T1000 (cell line): Measurements from ENCODE around the gene KBTBD13.

Experiments used
- DNase-seq: peaks from one replicate; lab custom pipeline; 2025; ENCODE audit warnings: mixed read lengths; lab: John Stamatoyannopoulos, UW

The KBTBD13 gene

DNA sequence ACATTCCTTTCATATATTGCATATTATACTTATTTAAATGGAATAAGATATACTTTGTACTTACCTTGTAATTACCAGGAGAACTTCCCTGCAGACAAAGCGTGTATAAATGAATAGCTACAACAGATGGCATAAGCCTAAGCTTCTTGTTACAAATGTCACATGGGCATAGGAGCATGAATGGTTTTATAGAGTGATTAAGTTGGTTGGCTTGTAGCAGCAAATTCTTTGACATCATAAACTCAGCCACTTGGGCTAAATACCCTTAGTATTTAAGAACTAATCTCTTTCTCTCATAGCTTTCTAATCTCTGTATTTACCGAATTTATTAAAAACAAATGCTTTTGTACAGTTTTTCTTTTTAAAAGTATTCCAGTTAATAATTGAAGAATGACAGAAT lies 38.5 kb downstream of the KBTBD13 start, which contains the start of gene UBAP1L:
TSS of gene UBAP1L (minus strand) at position 115 of the 400 bp plus-strand sequence. CDS start 8,985 bp downstream, outside the sequence.
- DNase-seq, result no peak

DNA sequence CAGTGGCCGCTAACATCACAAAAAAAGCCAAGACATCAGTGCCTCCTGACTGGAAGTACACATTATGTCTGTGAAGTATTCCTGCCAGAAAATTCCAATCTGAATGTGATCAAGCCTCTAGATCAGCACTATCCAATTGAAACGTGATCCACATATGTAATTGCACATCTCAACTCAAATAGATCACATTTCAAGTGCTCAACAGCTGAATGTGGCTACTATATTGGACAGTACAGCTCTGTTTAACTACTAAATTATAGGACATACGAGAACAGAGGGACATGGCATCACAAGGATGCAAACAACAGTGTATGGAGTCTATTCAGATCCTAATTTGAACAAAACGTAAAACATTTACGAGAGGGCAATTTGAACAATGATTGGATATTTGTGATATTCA lies 39.0 kb downstream of the KBTBD13 start:
- DNase-seq, result no peak
